SK-N-SH treated with all-trans-retinoic acid at 6 μM for 48 hours (cell line): ENCODE data around the gene SLC25A47.

Experiments
- ATAC-seq: fragments of 200-7000 bp; cut with Tn5 transposase; 3 replicates; pipeline ENCODE4 v1.9.1; 2020; ENCODE audit warnings: mild to moderate bottlenecking, moderate library complexity
- ARNTL ChIP-seq: fragments of 450-650 bp; formaldehyde crosslinking; IDR thresholded peaks from 2 replicates; pipeline ENCODE4 v1.5.0; 2020; ENCODE audit warnings: low read depth, mild to moderate bottlenecking, moderate library complexity, borderline replicate concordance
- BACH2 ChIP-seq: fragments of 250-450 bp; sonication (Bioruptor Pico); IDR thresholded peaks from 2 replicates; pipeline ENCODE4 v1.9.0; 2021; ENCODE audit warnings: mild to moderate bottlenecking, borderline replicate concordance
- CREB5 ChIP-seq: fragments of 250-450 bp; sonication (Bioruptor Pico); IDR thresholded peaks from 2 replicates; pipeline ENCODE4 v1.5.1; 2020; ENCODE audit warnings: low read depth, mild to moderate bottlenecking, moderate library complexity
- CSDC2 ChIP-seq: fragments of 250-450 bp; sonication (Bioruptor Pico); IDR thresholded peaks from 2 replicates; pipeline ENCODE4 v1.5.0; 2020; ENCODE audit warnings: mild to moderate bottlenecking, moderate library complexity
- CSRNP3 ChIP-seq: fragments of 250-450 bp; sonication (Bioruptor Pico); IDR thresholded peaks from 2 replicates; pipeline ENCODE4 v1.5.1; 2021; ENCODE audit warnings: mild to moderate bottlenecking, moderate library complexity
- ESRRG ChIP-seq: fragments of 250-450 bp; sonication (Bioruptor Pico); IDR thresholded peaks from 2 replicates; pipeline ENCODE4 v1.6.1; 2021; ENCODE audit warnings: mild to moderate bottlenecking
- OSR1 ChIP-seq: fragments of 250-450 bp; sonication (Bioruptor Pico); IDR thresholded peaks from 2 replicates; pipeline ENCODE4 v1.8.0; 2022; ENCODE audit warnings: moderate library complexity, mild to moderate bottlenecking, inconsistent platforms
- PATZ1 ChIP-seq: fragments of 250-450 bp; sonication (Bioruptor Pico); IDR thresholded peaks from 2 replicates; pipeline ENCODE4 v1.8.0; 2020; ENCODE audit warnings: mild to moderate bottlenecking, moderate library complexity, borderline replicate concordance
- POU6F1 ChIP-seq: fragments of 250-450 bp; sonication (Bioruptor Pico); IDR thresholded peaks from 2 replicates; pipeline ENCODE4 v1.8.0; 2021; ENCODE audit warnings: low read depth, mild to moderate bottlenecking, moderate library complexity, borderline replicate concordance
- PPARA ChIP-seq: fragments of 250-450 bp; sonication (Bioruptor Pico); IDR thresholded peaks from 2 replicates; pipeline ENCODE4 v1.5.0; 2020; ENCODE audit warnings: mild to moderate bottlenecking, borderline replicate concordance
- RARB ChIP-seq: fragments of 250-450 bp; sonication (Bioruptor Pico); IDR thresholded peaks from 2 replicates; pipeline ENCODE4 v1.8.0; 2021; ENCODE audit warnings: mild to moderate bottlenecking, moderate library complexity
- SNAI2 ChIP-seq: fragments of 250-450 bp; sonication (Bioruptor Pico); IDR thresholded peaks from 2 replicates; pipeline ENCODE4 v1.5.0; 2020; ENCODE audit warnings: mild to moderate bottlenecking, moderate library complexity
- TCF4 ChIP-seq: fragments of 250-450 bp; sonication (Bioruptor Pico); IDR thresholded peaks from 2 replicates; pipeline ENCODE4 v1.8.0; 2021; ENCODE audit warnings: mild to moderate bottlenecking, moderate library complexity, borderline replicate concordance
- TOX ChIP-seq: fragments of 250-450 bp; sonication (Bioruptor Pico); IDR thresholded peaks from 2 replicates; pipeline ENCODE4 v1.8.0; 2021; ENCODE audit warnings: mild to moderate bottlenecking, moderate library complexity, borderline replicate concordance
- TSHZ2 ChIP-seq: fragments of 250-450 bp; sonication (Bioruptor Pico); IDR thresholded peaks from 2 replicates; pipeline ENCODE4 v1.5.0; 2020; ENCODE audit warnings: mild to moderate bottlenecking, moderate library complexity
- ZC3H10 ChIP-seq: fragments of 250-450 bp; sonication (Bioruptor Pico); IDR thresholded peaks from 2 replicates; pipeline ENCODE4 v1.5.1; 2021; ENCODE audit warnings: mild to moderate bottlenecking, moderate library complexity
- ZFP30 ChIP-seq: fragments of 450-650 bp; formaldehyde crosslinking; IDR thresholded peaks from 2 replicates; pipeline ENCODE4 v1.5.0; 2022; ENCODE audit warnings: mild to moderate bottlenecking, moderate library complexity
- ZNF565 ChIP-seq: fragments of 450-650 bp; formaldehyde crosslinking; conservative IDR thresholded peaks from 2 replicates; pipeline ENCODE4 v1.5.0; 2020; ENCODE audit warnings: low read depth, mild to moderate bottlenecking, moderate library complexity
- ZNF70 ChIP-seq: fragments of 450-650 bp; formaldehyde crosslinking; IDR thresholded peaks from 2 replicates; pipeline ENCODE4 v1.5.0; 2020; ENCODE audit warnings: mild to moderate bottlenecking, moderate library complexity
- ZNF8 ChIP-seq: fragments of 450-650 bp; formaldehyde crosslinking; IDR thresholded peaks from 2 replicates; pipeline ENCODE4 v1.5.0; 2020; ENCODE audit warnings: mild to moderate bottlenecking, moderate library complexity

Gene SLC25A47

GRCh38 chr14:100297320-100298300, 25.5 kb upstream of the SLC25A47 start:
- no peak; the same call in 2 of the 3 replicates for ATAC-seq

More at GRCh38 chr14:100297320-100298300, 25.5 kb upstream of the SLC25A47 start:
- TF ChIP-seq TCF4 (CRISPR knock-in tag) (no peak), TSHZ2 (CRISPR knock-in tag) (no peak), ZNF565 (CRISPR knock-in tag) (no peak), CREB5 (no peak), POU6F1 (no peak), OSR1 (no peak), BACH2 (CRISPR knock-in tag) (no peak), ZNF70 (CRISPR knock-in tag) (no peak), TOX (CRISPR knock-in tag) (no peak), SNAI2 (CRISPR knock-in tag) (no peak), ZFP30 (CRISPR knock-in tag) (no peak), CSDC2 (CRISPR knock-in tag) (no peak), RARB (no peak), PATZ1 (CRISPR knock-in tag) (no peak), ZNF8 (CRISPR knock-in tag) (no peak), ESRRG (no peak), PPARA (CRISPR knock-in tag) (no peak), ARNTL (CRISPR knock-in tag) (no peak), ZC3H10 (CRISPR knock-in tag) (no peak), CSRNP3 (no peak)
